SHP77 (cell line): Measurements from ENCODE around the gene ZNF77.
"Not testable (repeated sequence)": the region's sequence is repeated elsewhere in the genome, so short reads cannot be mapped to it uniquely, and the experiment has no call there.

Experiments
- DNase-seq, 2 experiments: peaks; one replicate each; lab custom pipeline; 2025; lab: John Stamatoyannopoulos, UW

Gene ZNF77

DNA sequence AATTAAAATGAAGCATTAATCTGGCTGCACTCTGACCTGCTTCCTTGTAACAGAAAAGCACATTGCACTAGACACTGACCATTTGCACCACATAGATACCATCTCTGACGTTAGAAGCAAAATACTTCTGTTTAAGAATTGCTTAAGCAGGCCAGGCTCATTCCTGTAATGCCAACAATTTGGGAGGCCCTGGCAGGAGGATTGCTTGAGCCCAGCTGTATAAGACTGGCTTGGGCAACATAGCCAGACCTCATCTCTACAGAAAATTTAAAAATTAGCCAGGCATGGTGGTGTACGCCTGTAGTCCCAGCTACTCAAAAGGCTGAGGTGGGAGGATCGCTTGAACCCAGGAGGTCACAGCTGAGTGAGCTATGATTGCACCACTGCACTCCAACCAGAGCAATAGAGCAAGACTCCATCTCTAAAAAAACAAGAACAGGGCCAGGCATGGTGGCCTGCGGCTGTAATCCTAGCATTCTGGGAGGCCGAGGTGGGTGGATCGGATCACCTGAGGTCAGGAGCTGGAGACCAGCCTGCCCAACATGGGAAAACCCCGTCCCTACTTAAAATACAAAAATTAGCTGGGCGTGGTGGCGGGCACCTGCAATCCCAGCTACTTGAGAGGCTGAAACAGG lies 25.5 kb upstream of the ZNF77 start:
- DNase-seq: no peak

DNA sequence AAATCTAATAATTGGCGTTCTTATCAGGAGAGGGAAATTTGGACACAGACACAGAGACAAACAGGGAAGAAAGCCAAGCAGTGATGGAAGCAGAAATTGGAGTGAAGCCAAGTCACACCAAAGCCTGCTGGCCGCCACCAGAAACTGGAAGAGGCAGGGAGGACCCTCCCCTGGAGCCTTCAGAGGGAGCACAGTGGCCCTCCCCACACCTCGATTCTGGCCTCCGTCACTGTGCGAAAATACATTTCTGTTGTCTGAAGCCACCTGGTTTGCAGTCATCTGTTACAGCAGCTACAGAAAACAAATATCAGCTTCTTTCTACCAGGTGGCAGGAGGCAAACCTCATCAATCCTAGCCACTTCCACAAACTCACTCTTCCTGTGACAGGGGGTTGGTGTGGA lies 24.3 kb upstream of the ZNF77 start:
- DNase-seq: peak; percentile 96

DNA sequence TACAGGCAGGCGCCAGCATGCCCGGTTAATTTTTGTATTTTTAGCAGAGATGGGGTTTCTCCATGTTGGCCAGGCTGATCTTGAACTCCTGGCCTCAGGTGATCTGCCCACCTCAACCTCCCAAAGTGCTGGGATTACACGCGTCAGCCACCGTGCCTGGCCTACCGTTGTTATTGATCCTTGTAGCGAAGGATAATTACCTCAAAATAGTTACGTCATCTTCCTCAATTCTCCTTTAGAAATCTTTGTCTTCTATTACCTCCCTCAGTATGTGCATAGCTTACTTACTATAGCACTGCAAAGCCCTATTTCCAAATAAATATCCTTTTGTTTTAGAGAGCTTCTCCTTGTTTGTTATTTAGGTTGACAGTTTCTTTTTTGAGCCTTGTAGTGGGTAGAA lies 23.2 kb upstream of the ZNF77 start:
- DNase-seq: no peak

DNA sequence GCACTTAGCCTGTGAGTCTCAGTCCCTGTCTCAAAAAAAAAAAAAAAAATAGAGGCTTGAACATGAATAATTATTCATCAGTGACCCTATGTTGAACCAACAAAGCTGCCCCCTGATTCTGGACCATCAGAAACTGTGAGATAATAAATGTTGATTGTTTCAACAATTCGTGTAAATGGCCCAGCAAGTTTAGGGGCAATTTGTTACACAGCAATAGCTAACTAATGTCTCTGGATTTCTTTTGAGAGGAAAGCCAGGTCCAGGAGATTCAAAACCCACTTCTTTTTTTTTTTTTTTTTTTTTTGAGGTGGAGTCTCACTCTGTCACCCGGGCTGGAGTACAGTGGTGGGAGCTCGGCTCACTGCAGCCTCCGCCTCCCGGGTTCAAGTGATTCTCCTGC lies 20.1 kb upstream of the ZNF77 start:
- DNase-seq: no peak

DNA sequence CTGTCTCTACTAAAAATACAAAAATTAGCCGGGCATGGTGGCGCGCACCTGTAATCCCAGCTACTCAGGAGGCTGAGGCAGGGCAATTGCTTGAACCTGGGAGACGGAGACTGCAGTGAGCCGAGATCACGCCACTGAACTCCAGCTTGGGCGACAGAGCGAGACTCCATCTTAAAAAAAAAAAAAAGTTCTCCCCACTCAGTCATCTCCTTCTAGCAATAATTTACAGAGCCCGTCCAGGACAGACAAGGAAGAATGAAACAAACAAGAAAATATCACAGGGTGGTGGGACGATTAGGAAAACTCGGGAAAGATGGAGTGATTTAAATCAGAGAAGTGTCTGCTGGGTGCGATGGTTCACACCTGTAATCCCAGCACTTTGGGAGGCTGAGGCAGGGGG lies 18.9 kb upstream of the ZNF77 start:
- DNase-seq: not testable (repeated sequence)

DNA sequence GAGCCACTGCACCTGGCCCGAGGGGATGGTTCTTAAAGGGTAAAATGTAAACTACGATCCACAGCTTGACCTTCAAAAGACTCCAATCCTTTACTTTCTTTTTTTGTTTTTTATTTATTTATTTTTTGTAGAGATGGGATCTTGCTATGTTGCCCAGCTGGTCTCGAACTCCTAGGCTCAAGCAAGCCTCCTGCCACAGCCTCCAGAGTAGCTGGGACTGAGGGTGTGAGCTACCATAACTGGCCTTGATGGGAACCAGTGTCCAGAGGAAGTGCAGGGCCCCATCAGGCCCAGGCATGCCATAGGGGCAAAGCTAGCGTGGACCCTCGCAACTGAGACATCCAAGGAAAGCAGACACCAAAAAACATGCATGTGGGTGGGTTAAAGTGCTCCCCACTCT lies 18.4 kb upstream of the ZNF77 start:
- no peak for DNase-seq

DNA sequence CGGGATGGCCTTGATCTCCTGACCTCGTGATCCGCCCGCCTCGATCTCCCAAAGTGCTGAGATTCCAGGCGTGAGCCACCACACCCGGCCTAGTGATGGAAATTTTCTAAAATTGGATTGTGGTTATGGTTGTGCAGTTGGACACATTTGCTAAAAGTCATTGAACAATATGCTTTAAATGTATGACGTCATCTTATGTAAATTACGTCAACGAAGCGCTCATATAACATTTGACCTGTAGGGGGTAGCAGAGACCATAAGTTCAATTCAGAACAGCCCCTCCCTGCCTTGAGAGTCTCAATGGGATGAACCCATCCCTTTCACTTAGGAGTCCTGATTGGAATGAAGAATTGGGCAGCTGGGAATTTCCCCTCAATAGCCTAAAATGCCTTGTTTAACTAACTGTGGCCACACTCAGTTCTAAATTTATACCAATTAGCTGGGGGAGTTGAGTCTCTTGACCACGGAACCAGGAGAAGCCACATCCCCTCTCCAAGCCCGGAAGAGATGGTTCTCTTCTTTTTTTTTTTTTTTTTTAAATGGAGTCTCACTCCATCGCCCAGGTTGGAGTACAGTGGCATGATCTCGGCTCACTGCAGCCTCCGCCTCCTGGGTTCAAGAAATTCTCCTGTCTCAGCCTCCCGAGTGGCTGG lies 17.4 kb upstream of the ZNF77 start:
- DNase-seq: peak; percentile 58 to 70

DNA sequence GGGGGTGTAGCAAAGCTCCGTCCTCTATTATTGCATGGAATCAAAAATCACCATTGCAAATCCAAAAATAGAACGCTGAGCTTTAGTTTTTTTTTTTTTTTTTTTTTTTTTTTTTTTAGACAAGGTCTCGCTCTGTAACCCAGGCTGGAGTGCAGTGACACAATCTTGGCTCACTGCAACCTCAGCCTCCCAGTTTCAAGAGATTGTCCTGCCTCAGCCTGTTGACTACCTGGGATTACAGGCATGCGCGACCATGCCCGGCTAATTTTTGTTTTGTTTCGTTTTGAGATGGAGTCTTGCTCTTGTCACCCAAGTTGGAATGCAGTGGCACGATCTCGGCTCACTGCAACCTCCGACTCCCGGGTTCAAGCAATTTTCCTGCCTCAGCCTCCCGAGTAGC lies 15.3 kb upstream of the ZNF77 start:
- DNase-seq: no peak

DNA sequence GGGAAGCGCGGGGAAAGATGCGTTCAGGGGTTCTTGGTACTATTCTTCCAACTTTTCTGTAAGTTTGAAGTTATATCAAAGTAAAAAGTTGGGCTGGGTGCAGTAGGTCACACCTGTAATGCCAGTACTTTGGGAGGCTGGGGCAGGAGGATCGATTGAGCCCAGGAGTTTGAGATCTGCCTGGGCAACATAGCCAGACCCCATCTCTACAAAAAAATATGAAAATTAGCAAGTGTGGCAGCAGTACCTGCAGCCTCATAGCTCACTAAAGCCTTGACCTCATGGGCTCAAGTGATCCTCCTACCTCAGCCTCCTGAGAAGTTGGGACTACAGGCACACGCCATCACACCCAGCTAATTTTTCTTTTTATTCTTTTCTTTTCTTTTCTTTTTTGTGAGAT lies 12.4 kb upstream of the ZNF77 start:
- DNase-seq: no peak

DNA sequence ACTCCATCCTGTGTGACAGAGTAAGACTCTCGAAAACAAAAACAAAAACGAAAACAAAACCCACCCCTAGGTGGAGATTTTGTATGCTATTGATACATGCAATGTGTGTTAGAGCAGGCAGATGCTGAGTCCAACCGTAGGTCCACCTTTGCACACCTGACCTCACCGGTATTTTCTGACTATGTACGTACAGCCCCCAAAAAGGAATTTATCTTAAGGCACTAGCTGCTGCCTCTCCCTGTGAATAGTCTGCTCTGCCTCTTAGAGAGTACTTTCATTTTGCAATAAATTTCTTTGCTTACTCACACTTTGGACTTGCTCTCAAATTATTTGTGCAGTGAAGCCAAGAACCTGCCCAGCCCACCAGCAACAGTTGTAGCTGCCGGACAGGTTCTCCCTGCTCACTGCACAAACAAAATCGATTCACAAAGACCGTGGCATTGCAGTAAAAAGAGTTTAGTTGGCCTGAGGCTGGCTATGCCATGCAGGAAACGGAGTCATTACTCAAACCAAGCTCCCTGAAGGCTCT lies 8.2 kb upstream of the ZNF77 start:
- no peak for DNase-seq

DNA sequence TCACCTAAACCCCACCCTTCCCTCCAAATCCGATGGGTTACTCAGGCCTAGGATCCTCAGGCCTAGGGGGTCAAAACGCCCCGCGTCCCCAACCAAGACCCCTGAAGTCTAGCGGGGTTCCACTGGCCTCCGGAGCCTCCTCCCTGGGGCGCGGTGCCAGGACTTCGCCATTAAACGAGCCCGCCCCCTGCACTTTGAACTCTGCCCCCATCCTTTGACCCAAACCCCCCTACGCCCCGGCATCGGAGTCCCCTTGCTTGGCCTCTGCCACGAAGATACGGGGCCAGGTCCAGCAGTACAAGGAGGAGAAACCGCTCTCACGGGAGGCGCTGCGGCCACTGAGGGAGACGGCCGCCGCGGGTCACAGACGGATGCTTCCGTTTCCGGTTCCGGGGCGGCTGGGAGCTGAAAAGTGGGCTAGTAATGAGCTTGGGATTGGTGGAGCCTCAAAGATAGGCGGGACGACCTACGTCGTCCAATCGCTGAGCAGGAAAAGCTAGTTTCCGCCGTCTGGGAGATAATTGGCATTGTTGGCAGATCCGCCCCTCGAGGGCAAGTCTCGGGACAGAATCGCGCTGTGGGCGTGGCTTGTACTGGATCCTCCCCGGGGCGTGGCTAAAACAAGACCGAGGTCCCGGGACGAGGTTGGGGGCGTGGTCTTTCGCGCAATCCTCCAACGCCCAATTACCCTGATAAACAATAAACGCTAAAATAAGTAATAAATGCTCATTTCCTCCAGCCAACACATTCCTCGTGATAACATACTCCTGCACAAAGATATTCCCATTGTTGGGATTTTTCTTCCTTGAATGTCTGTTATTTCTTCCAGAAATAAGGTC lies 5.7 kb upstream of the ZNF77 start:
- peak; percentile 98 for DNase-seq

DNA sequence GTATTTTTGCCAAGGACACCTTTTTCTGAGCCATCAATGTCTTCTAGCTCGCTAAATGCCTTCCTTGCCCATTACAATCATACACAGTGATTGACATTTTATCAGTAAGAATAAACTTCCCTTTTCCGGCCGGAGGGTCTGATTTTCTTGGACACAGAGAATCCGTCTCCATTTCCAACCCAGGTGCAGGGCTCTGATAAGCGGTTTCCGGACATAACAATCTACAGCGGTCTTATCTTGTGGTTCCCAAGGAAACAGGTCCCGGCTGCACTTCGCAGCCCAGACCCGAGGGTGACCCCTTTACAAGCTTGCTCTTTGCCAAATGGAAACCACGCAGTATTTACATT lies 5.1 kb upstream of the ZNF77 start:
- no peak for DNase-seq

DNA sequence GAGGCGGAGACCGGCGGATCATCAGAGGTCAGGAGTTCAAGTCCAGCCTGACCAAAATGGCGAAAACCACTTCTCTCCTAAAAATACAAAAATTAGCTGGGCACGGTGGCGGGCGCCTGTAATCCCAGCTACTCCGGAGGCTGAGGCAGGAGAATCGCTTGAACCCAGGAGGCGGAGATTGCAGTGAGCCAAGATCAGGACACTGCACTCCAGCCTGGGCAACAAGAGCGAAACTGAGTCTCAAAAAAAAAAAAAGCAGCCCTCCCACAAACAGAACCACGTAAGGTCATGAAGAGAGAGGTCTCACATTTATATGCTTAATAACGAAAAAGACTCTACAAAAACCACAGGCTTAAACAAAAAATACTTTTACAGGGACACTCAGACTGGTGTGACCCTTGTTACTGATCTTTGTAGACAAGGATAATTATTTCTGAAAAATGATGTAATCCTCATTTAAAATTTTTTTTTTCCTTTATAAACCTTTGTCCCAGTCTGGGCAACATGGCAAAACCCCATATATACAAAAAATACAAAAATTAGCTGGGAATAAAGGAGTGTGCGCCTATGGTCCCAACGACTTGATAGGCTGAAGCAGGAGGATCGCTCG lies 909 bp upstream of the ZNF77 start:
- no peak for DNase-seq

DNA sequence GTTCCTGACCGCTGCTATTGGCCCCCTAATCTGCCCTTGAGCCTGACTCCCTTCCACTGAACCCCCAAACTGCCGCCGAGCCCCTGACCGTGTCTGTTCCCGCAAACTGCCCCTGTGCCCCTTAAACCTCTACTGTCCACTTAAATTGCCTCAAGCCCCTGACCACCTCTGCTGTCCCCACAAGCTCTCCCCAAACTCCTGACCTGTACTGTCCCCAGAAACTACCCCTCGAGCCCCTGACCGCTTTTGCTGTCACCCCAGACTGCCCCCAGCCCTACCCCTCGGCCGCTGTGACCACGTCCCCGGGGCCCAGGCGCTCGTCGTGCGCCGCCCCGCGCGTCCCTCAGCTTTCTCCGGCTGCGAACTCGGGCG lies 382 bp downstream of the ZNF77 start:
- DNase-seq: no peak

DNA sequence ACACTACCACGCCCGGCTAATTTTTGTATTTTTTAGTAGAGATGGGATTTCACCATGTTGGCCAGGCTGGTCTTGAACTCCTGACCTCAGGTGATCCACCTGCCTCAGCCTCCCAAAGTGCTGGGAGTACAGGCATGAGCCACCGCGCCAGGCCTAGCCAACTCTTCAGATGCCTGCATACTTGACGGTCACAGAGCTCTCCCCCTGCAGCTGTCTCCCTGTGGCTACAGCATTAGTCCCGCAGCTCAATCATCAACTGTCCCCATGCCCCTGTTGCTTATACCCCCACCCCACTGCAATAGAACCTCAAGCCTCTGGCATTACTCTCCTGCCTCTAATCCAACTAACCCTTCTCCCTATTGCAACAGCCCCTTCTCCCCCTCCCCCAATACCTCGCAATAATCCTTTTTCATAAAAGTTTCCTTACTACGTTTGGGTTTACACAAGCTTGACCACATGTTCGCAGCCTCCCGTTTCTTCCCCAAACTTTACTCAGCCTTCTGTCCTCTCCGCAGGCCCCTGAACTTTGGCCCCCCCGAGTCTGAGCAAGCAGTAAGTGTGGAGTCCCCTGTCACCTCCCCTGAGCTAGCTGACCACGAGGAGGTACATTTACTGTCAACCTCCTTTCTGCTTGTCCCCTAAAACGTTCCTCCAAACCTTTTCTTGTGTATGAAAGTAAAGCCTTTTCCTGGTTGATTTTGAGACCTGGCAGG lies 1.7 kb downstream of the ZNF77 start:
- no peak for DNase-seq

DNA sequence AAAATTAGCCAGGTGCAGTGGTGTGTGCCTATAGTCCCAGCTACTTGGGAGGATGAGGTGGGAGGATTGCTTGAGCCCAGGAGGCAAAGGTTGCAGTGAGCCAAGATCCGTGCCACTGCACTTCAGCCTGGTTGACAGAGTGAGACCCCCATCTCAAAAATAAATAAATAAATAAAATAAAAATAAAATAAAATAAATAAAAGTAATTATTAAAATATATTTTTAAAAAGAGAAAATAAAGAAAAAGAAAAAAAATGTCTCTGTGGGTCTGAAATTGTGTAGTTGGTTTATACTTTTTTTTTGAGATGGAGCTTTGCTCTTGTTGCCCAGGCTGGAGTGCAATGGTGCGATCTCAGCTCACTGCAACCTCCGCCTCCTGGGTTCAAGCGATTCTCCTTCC lies 8.9 kb downstream of the ZNF77 start:
- DNase-seq: not testable (repeated sequence)

DNA sequence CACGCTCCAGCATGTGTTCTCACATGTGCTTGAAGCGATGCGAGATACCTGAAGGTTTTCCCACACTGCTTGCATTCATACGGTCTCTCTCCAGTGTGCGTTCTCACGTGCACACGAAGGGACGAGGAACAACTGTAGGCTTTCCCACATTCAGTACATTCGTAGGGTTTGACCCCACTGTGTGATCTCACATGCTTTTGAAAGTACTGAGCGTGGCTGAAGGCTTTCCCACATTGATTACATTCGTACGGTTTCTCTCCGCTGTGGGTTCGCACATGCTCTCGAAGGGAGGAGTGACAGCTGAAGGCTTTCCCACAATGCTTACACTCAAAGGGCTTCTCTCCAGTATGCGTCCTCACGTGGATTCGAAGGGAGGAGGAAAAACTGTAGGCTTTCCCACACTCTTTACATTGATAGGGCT lies 11.3 kb downstream of the ZNF77 start:
- no peak for DNase-seq

DNA sequence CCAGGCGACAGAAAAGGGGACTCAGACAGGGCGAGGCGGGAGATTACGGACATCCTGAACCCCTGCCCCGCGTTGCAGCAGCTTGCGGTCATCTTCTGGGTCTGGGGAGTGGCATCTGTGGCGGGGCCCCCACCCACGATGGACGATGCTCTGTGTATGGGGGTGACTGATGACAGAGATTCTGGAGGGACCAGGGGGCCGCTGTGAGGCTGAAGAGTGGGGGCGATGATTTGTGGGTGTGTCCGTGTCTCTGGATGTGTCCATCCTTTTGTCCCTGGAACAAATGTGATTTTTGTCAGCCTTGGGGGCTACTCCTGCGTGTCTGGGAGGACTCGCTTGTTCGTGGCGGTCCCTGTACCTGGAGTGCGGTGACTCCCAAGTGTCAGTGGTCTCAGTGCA lies 17.7 kb downstream of the ZNF77 start:
- DNase-seq: no peak

DNA sequence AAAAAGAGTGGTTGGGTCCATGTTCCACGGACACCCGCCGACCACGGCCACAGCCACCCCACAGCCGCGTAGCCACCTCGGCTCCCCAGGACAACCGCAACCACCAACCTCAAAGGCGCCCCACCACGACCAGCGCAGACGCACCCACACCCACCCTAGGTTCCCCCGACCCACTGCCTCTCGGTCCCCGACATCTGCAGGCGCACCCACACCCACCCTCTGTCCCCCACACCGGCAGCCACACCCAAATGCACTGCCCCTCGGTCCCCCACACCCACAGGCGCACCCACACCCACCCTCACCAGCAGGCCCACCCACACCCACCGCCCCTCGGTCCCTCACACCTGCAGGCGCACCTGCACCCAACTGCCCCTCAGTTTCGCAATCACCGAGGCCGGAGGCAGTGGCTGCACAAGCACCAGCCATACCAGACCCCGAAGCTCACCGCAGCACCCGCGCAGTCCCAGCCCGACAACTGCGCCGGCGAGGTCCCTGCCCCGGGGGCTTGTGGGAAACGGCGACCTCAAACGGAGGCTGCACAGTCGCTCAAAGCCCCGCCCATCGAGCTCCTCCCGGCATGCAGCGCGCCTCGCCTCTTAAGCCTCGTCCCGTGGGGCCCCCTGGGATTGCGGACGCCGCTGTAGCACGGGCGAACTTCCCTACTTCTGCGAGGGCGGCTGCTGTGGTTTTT lies 18.3 kb downstream of the ZNF77 start:
- DNase-seq: no peak

DNA sequence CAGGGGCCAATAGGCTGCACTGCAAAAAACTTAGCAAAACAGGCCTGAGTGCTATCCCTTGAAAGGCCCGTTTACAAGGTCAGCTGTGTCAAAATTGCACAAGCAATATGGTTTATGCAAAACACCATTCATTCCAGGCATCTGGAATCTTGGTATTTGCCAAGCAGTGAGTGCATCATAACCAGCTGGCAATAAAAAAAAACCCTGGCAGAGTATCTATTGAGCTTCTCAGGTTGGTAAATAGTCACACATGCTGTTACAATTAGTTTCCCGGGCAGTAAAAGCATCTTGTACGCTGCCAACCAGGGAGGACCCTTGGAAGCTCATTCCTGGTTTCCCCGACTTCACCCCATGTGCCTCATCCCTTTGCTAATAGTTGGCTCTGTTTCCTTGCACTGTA lies 21.3 kb downstream of the ZNF77 start:
- peak in 1 of 2 experiments; percentile 12 for DNase-seq

DNA sequence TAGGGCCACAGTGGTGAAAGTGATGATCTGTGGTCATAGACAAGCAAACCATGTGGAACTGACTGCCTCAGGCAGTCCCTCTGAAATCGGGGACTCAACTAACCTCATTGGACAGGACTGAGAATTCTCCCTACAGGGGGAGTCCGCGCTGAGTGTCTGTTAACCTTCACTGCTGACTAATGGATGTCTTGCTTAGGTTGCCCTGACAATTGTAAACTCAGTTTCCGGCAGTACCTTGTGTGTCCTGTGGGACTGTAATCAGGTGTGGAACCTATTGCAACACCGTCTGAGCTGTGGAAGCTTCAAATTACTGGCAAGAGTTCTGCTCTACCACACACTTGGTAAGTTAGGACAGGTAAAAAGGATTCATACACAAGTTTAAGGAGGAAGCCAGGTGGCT lies 21.8 kb downstream of the ZNF77 start:
- DNase-seq: peak in 1 of 2 experiments; percentile 12
